Immature natural killer cell (primary cell): ENCODE results near the gene EPN2. TPM values are rescaled to one million over a fixed set of nuclear protein-coding genes. Genes with fewer than 3 reads are reported as not detected.

Experiments used
- DNase-seq, 3 donors: peaks; one replicate each; pipeline ENCODE4 v3.0.0; 2022; ENCODE audit warnings: mixed read lengths in 1 of 3
- H3K27ac Mint-ChIP-seq, 6 donors: one replicate each; pipeline ENCODE4 v1.8.0; 2020; ENCODE audit warnings: mixed read lengths in 6 of 6, mild to moderate bottlenecking in 5 of 6, inconsistent platforms in 4 of 6, moderate library complexity in 3 of 6
- H3K27me3 Mint-ChIP-seq, 3 donors: one replicate each; pipeline ENCODE4 v1.8.0; 2020 to 2021; ENCODE audit warnings: low read depth in 3 of 3, mild to moderate bottlenecking in 3 of 3, mixed read lengths in 3 of 3, moderate library complexity in 3 of 3, inconsistent platforms in 1 of 3
- H3K36me3 Mint-ChIP-seq, 3 donors: one replicate each; pipeline ENCODE4 v1.8.0; 2020; ENCODE audit warnings: mixed read lengths in 3 of 3, inconsistent platforms in 2 of 3, mild to moderate bottlenecking in 2 of 3
- H3K4me1 Mint-ChIP-seq, 2 donors: one replicate each; pipeline ENCODE4 v1.8.0; 2020; ENCODE audit warnings: inconsistent platforms in 2 of 2, mild to moderate bottlenecking in 2 of 2, mixed read lengths in 2 of 2, moderate library complexity in 1 of 2
- H3K4me3 Mint-ChIP-seq, 5 donors: one replicate each; pipeline ENCODE4 v1.8.0; 2020; ENCODE audit warnings: mild to moderate bottlenecking in 5 of 5, mixed read lengths in 5 of 5, inconsistent platforms in 3 of 5, moderate library complexity in 3 of 5
- H3K9me3 Mint-ChIP-seq, 6 donors: one replicate each; pipeline ENCODE4 v1.8.0; 2020; ENCODE audit warnings: mild to moderate bottlenecking in 6 of 6, mixed read lengths in 6 of 6, inconsistent platforms in 4 of 6, moderate library complexity in 3 of 6
- polyA plus RNA-seq, 3 donors: library from polyadenylated mRNA; unstranded; fragments of 300-500 nt; fragmentation: Illumina TruSeq; gene quantifications; one replicate each; pipeline ENCODE4 v1.2.3, GENCODE V29; 2021

EPN2 gene
- polyA plus RNA-seq, 3 donors from 2014 or later = 0.84 to 8.1 TPM; not detected in 1

DNA sequence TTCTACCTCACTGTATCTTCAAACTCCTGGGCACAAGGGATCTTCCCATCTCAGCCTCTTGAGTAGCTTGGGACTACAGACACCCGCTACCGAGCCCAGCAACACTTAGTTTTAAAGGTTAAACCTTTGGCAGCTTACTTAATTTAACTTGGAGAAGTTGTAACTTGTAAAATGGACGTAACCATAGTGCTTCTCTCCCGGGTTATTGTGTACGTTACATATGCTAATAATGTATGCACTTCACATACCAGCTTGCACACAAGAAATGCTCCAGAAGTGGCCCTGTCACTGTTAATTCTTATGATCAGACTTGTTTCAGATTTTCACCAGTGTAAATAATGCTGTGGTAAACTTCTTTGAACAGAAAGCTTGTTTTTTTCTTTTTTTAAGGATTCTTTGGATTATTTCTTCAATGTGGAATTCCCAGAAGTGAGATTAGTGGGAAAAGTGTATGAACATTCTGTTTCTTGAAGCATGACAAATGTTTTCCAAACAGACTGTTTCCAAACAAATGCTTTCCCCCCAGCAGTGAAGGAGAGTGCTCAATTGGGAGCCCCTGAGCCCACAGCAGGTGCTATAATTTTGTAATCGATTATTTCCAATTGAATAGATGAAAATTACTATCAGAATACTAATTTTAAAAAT is 61.5 kb downstream of the EPN2 start:
- H3K36me3 Mint-ChIP-seq = no peaks in the 10 kb centered on the region
- no peaks in the 10 kb centered on the region for H3K9me3 Mint-ChIP-seq
- no peak overlapping the region for H3K27ac Mint-ChIP-seq
- no peaks in the 10 kb centered on the region for H3K4me1 Mint-ChIP-seq
- no peak overlapping the region for H3K4me3 Mint-ChIP-seq
- DNase-seq = no peak
- peaks cover 0 to 1% (median 0%) of the 10 kb centered on the region in 3 donors for H3K27me3 Mint-ChIP-seq

GRCh38 chr17:19299214-19299747 is 62.1 kb downstream of the EPN2 start:
- H3K4me1 Mint-ChIP-seq = peaks cover 0 to 2% of the 10 kb centered on the region in 2 donors
- H3K9me3 Mint-ChIP-seq = no peaks in the 10 kb centered on the region
- H3K27me3 Mint-ChIP-seq = peaks cover 0 to 1% (median 0%) of the 10 kb centered on the region in 3 donors
- no peak overlapping the region for H3K27ac Mint-ChIP-seq
- no peak overlapping the region for H3K4me3 Mint-ChIP-seq
- DNase-seq = no peak
- H3K36me3 Mint-ChIP-seq = no peaks in the 10 kb centered on the region

- H3K4me1 Mint-ChIP-seq = peaks cover 0 to 2% of the 10 kb centered on the region in 2 donors
- no peak overlapping the region for H3K4me3 Mint-ChIP-seq
- no peak for DNase-seq
- peaks cover 0 to 1% (median 0%) of the 10 kb centered on the region in 3 donors for H3K27me3 Mint-ChIP-seq
- H3K9me3 Mint-ChIP-seq = no peaks in the 10 kb centered on the region
- H3K36me3 Mint-ChIP-seq = no peaks in the 10 kb centered on the region
- H3K27ac Mint-ChIP-seq = no peak overlapping the region
These were observed 62.7 kb downstream of the EPN2 start for GRCh38 chr17:19299866-19300265.

DNA sequence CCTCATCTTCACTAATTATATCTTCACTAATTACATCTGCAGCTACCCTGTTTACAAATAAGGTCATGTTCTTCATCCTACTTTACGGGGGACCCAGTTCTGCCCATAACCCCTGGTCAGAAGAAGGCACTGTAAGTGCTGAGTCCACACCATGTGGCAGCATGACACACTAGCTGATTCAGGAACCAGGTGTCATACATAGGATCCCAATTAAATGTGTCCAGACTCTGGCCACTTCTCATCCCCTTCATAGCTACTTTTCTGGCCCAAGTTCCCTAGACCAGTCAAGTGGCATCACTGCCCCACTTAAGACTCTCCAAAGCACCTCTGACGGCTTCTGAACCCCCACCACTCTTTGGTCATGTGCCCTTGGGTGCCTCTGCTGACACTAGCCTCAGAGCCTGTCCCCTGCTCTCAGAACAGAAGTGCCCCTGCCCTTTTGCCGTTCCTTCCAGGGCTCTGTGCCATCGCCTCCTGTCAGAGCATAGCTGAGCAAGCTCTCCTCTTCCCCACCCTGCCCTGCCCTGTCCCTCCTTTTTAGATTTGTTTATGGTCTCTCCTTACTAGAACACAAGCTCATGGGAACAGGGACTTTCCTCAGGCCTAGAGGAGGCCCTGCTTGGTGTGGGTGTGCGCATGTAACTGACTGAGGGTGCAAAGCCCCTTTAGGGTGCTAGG is 64.2 kb downstream of the EPN2 start:
- no peak for DNase-seq
- peaks cover 0 to 2% (median 0%) of the 10 kb centered on the region in 3 donors for H3K36me3 Mint-ChIP-seq
- H3K4me1 Mint-ChIP-seq = peaks cover 8% of the 10 kb centered on the region in 2 donors
- H3K27ac Mint-ChIP-seq = no peak overlapping the region
- peaks cover 0 to 4% (median 0%) of the 10 kb centered on the region in 3 donors for H3K27me3 Mint-ChIP-seq
- H3K4me3 Mint-ChIP-seq = no peak overlapping the region
- H3K9me3 Mint-ChIP-seq = no peaks in the 10 kb centered on the region

- peaks cover 13% of the 10 kb centered on the region in 2 donors for H3K4me1 Mint-ChIP-seq
These were observed 64.8 kb downstream of the EPN2 start for GRCh38 chr17:19301973-19302372.

GRCh38 chr17:19302791-19303331 is 65.7 kb downstream of the EPN2 start:
- peak overlapping the region in 1 of 6 donors; percentile 34 for H3K27ac Mint-ChIP-seq
- DNase-seq = no peak
- peaks cover 0 to 2% (median 0%) of the 10 kb centered on the region in 3 donors for H3K36me3 Mint-ChIP-seq
- H3K4me3 Mint-ChIP-seq = no peak overlapping the region
- no peaks in the 10 kb centered on the region for H3K9me3 Mint-ChIP-seq
- peaks cover 0 to 4% (median 1%) of the 10 kb centered on the region in 3 donors for H3K27me3 Mint-ChIP-seq
- peaks cover 13% of the 10 kb centered on the region in 2 donors for H3K4me1 Mint-ChIP-seq

More at GRCh38 chr17:19301973-19302372, 64.8 kb downstream of the EPN2 start:
- DNase-seq = no peak
- H3K27me3 Mint-ChIP-seq = peaks cover 0 to 4% (median 0%) of the 10 kb centered on the region in 3 donors
- H3K9me3 Mint-ChIP-seq = no peaks in the 10 kb centered on the region
- peaks cover 0 to 2% (median 0%) of the 10 kb centered on the region in 3 donors for H3K36me3 Mint-ChIP-seq
- no peak overlapping the region for H3K27ac Mint-ChIP-seq
- H3K4me3 Mint-ChIP-seq = no peak overlapping the region

DNA sequence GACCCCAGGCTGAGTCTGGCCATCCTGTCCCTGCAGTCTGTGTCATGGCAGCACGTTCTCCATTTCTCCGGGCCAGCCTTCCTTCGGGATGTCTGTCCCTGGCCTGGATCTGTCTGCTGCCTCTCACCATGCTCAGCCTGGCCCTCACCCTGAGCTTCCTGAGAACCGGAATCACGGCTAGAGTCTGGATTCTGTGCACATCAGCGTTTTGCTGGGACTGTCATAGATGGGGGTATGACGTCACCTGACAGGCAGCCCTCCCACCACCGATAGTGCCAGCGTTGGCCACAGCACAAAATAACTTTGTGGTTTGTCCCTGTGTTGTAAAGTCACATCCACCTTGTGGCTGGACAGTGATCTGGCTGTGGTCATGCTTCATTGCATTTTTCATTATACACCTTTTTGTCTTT is 66.2 kb downstream of the EPN2 start:
- Mint-ChIP-seq H3K9me3 (no peaks in the 10 kb centered on the region), H3K4me1 (peaks cover 13% of the 10 kb centered on the region in 2 donors), H3K27ac (no peak overlapping the region), H3K4me3 (no peak overlapping the region), H3K27me3 (peaks cover 0 to 4% (median 1%) of the 10 kb centered on the region in 3 donors), H3K36me3 (peaks cover 0 to 2% (median 0%) of the 10 kb centered on the region in 3 donors)
- DNase-seq = no peak

GRCh38 chr17:19304209-19304608 is 67.0 kb downstream of the EPN2 start:
- Mint-ChIP-seq H3K4me3 (no peak overlapping the region), H3K27me3 (peaks cover 0 to 4% (median 1%) of the 10 kb centered on the region in 3 donors), H3K27ac (no peak overlapping the region), H3K36me3 (peaks cover 0 to 2% (median 0%) of the 10 kb centered on the region in 3 donors), H3K4me1 (peaks cover 13% of the 10 kb centered on the region in 2 donors), H3K9me3 (no peaks in the 10 kb centered on the region)
- DNase-seq = no peak

DNA sequence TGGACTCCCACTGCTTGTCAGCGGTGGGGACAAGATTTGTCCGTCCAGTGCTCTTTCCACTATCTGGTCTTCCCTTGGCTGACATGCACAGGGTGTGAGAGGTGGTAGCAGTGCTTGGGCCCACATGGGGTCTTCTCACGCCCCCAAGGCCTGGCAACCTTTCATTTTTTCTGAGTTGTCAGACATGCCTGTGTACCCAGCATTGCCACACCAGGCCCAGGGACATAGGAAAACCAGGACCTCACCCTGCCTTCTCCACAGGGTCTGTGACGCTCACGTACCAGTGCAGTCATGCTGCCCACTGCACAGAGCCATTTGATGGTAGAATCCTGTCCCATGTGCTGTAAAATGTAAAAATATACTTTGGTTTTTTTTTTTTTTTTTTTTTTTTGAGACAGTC is 67.6 kb downstream of the EPN2 start:
- H3K27me3 Mint-ChIP-seq = peaks cover 0 to 4% (median 1%) of the 10 kb centered on the region in 3 donors
- H3K27ac Mint-ChIP-seq = no peak overlapping the region
- H3K36me3 Mint-ChIP-seq = peaks cover 0 to 2% (median 0%) of the 10 kb centered on the region in 3 donors
- DNase-seq = no peak
- no peaks in the 10 kb centered on the region for H3K9me3 Mint-ChIP-seq
- H3K4me1 Mint-ChIP-seq = peaks cover 13% of the 10 kb centered on the region in 2 donors
- H3K4me3 Mint-ChIP-seq = no peak overlapping the region

DNA sequence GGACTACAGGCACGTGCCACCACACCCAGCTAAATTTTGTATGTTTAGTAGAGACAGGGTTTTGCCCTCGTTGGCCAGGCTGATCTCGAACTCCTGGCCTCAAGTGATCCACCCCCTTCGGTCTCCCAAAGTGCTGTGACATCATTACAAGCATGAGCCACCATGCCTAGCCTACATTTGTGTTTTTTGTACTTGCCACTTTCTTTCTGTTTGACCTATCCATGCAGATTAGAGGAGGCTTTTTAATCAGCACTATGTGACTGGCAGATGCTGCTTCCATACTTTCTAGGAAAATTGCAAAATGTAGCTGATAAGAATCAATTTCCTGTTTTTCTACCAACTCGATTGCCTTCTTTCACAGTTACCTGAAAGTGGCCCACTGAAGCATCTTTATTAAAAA is 68.1 kb downstream of the EPN2 start:
- Mint-ChIP-seq H3K4me3 (no peak overlapping the region), H3K4me1 (peaks cover 13% of the 10 kb centered on the region in 2 donors), H3K36me3 (peaks cover 0 to 2% (median 0%) of the 10 kb centered on the region in 3 donors), H3K27ac (no peak overlapping the region), H3K27me3 (peaks cover 0 to 4% (median 1%) of the 10 kb centered on the region in 3 donors), H3K9me3 (no peaks in the 10 kb centered on the region)
- no peak for DNase-seq

- H3K4me3 Mint-ChIP-seq = no peak overlapping the region
- peak overlapping the region in 1 of 6 donors; percentile 36 for H3K27ac Mint-ChIP-seq
- no peak for DNase-seq
- H3K4me1 Mint-ChIP-seq = peaks cover 13% of the 10 kb centered on the region in 2 donors
- peaks cover 0 to 2% (median 0%) of the 10 kb centered on the region in 3 donors for H3K36me3 Mint-ChIP-seq
- no peaks in the 10 kb centered on the region for H3K9me3 Mint-ChIP-seq
- peaks cover 0 to 4% (median 1%) of the 10 kb centered on the region in 3 donors for H3K27me3 Mint-ChIP-seq
These were observed 68.6 kb downstream of the EPN2 start for GRCh38 chr17:19305761-19306159.

GRCh38 chr17:19306160-19307111 is 69.3 kb downstream of the EPN2 start:
- Mint-ChIP-seq H3K27me3 (peaks cover 0 to 4% (median 1%) of the 10 kb centered on the region in 3 donors), H3K9me3 (no peaks in the 10 kb centered on the region), H3K4me1 (peaks cover 13 to 14% of the 10 kb centered on the region in 2 donors), H3K4me3 (peak overlapping the region in 1 of 5 donors; percentile 19), H3K27ac (peak overlapping the region in 2 of 6 donors; percentile 32 to 36), H3K36me3 (peaks cover 0 to 2% (median 0%) of the 10 kb centered on the region in 3 donors)
- DNase-seq = peak; percentile 22 to 28 (median 24)

- H3K27me3 Mint-ChIP-seq = peaks cover under 1 to 3% (median 1%) of the 10 kb centered on the region in 3 donors
- peak overlapping the region in 1 of 6 donors; percentile 28 for H3K27ac Mint-ChIP-seq
- H3K4me3 Mint-ChIP-seq = no peak overlapping the region
- peaks cover 0 to 2% (median 0%) of the 10 kb centered on the region in 3 donors for H3K36me3 Mint-ChIP-seq
- H3K9me3 Mint-ChIP-seq = no peaks in the 10 kb centered on the region
- peaks cover 17 to 21% of the 10 kb centered on the region in 2 donors for H3K4me1 Mint-ChIP-seq
- no peak for DNase-seq
These were observed 70.4 kb downstream of the EPN2 start for GRCh38 chr17:19307521-19307920.
